GM13977 (cell line): ENCODE results near the gene WFDC11.

Experiments used
- DNase-seq: peaks from one replicate; pipeline ENCODE4 v3.0.0; 2012; ENCODE audit warnings: low spot score
- in situ Hi-C: fragments of 300-500 bp; cut with MboI; formaldehyde crosslinking; loops from one replicate; pipeline ENCODE4 v1.12.0; 2022; ENCODE audit warnings: low sequenced_read_pairs, low pct_unique_long_range_greater_than_20kb, mixed read lengths, inconsistent platforms; ENCODE audit not compliant: unreplicated experiment
- TF ChIP-seq, protein P1 (sequence below): IDR thresholded peaks from 2 replicates; pipeline ENCODE4 v1.5.1; 2012; ENCODE audit warnings: mild to moderate bottlenecking, control low read depth; ENCODE audit not compliant: insufficient read depth; ENCODE audit errors: extremely low read depth, missing control alignments

Gene WFDC11

GRCh38 chr20:45617591-45617990, 52.4 kb downstream of the WFDC11 start:
- in situ Hi-C loops: no loop called here
- DNase-seq: no peak
- TF ChIP-seq, protein P1, sequence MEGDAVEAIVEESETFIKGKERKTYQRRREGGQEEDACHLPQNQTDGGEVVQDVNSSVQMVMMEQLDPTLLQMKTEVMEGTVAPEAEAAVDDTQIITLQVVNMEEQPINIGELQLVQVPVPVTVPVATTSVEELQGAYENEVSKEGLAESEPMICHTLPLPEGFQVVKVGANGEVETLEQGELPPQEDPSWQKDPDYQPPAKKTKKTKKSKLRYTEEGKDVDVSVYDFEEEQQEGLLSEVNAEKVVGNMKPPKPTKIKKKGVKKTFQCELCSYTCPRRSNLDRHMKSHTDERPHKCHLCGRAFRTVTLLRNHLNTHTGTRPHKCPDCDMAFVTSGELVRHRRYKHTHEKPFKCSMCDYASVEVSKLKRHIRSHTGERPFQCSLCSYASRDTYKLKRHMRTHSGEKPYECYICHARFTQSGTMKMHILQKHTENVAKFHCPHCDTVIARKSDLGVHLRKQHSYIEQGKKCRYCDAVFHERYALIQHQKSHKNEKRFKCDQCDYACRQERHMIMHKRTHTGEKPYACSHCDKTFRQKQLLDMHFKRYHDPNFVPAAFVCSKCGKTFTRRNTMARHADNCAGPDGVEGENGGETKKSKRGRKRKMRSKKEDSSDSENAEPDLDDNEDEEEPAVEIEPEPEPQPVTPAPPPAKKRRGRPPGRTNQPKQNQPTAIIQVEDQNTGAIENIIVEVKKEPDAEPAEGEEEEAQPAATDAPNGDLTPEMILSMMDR: no peak

DNA sequence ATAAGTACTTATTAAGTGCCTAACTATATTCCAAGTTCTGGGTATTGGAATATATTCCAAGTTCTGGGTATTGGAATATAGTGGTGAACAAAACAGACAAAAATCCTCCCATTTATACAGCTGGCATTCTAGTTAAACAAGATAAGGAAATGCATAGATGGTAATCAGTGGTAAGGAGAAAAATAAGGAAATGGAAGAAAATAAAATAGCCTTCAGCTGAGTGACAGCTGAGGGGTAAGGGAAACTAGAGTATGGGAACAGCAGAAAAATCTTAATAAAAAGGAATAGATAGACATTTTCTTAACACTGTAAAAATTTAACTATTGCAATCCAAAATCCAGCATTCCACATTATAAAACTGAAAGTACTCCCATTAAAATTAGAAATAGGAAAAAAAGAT, 57.7 kb downstream of the WFDC11 start:
- in situ Hi-C loops: no loop called here
- no peak for DNase-seq
- TF ChIP-seq, protein P1: no peak

DNA sequence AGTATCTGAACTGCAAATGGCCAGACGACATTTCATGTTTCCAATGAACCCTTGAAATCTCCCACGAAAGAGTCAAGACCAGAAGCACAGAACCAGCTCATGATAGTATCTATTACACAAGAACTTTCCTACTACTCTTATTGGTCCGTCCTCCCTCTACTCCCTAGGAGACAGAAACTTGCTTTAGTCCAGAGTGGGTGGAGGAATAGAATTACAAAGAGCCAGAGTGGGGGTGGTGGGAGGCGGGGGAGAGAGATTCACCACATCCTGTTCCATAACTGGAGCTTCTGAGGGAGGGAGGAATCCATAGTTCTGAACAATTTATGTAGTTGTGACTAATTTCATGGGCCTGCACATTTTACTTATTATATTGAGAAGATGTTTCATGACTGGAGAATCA, 59.0 kb downstream of the WFDC11 start:
- TF ChIP-seq, protein P1: no peak
- no peak for DNase-seq
- in situ Hi-C loops: no loop called here

DNA sequence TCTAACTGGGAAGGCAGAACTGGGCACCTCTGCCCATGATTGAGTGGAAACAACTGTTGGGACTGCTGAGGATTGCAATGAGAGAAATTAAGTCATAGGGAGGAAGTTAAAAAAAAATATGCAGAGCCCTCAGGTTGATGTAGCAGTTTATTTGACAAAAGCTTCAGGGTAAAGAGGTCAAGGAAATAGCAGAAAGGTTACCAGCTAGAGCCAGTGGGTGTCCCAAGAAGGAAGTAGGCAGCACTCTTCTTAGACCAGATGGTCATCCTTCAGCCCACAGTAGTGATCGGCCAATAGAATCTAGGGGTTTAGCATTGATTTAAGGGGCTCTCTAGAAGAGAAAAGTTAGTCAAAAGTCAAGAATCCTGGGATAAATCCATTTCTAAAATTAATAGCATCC, 62.2 kb downstream of the WFDC11 start:
- no peak for DNase-seq
- in situ Hi-C loops: no loop called here
- TF ChIP-seq, protein P1: no peak
